OCI-LY1 (cell line): ENCODE measurements around the gene C19orf53.
"Not testable (repeated sequence)": the region's sequence is repeated elsewhere in the genome, so short reads cannot be mapped to it uniquely, and the experiment has no call there.

Experiments
- EZH2 ChIP-seq: fragments of 200-600 bp; sonication (generic), shearing (Covaris generic); IDR thresholded peaks from 2 replicates; pipeline ENCODE4 v1.8.0; 2017; ENCODE audit warnings: borderline replicate concordance, mixed run types, mild to moderate bottlenecking, antibody characterized with exemption, low read length, moderate library complexity, mixed read lengths
- TF ChIP-seq, protein P1 (sequence below): fragments of 200-600 bp; sonication (generic), shearing (Covaris generic); IDR thresholded peaks from 2 replicates; pipeline ENCODE4 v1.5.1; 2017; ENCODE audit warnings: mild to moderate bottlenecking, antibody characterized with exemption, low read length, moderate library complexity, mixed read lengths

- TF ChIP-seq, protein P1, sequence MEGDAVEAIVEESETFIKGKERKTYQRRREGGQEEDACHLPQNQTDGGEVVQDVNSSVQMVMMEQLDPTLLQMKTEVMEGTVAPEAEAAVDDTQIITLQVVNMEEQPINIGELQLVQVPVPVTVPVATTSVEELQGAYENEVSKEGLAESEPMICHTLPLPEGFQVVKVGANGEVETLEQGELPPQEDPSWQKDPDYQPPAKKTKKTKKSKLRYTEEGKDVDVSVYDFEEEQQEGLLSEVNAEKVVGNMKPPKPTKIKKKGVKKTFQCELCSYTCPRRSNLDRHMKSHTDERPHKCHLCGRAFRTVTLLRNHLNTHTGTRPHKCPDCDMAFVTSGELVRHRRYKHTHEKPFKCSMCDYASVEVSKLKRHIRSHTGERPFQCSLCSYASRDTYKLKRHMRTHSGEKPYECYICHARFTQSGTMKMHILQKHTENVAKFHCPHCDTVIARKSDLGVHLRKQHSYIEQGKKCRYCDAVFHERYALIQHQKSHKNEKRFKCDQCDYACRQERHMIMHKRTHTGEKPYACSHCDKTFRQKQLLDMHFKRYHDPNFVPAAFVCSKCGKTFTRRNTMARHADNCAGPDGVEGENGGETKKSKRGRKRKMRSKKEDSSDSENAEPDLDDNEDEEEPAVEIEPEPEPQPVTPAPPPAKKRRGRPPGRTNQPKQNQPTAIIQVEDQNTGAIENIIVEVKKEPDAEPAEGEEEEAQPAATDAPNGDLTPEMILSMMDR = not testable (repeated sequence)
- TF ChIP-seq EZH2 = not testable (repeated sequence)
Observed at GRCh38 chr19:13779794-13780193, 5.5 kb downstream of the C19orf53 start.
